Stimulated activated naive B cell treated with anti-CD40 and anti-IgM and Interleukin-4, amounts not matched to agents 10 μg/mL and 1 μg/mL and 100 μg/mL, for 72 hours (primary cell): ENCODE data around the gene GATAD1.
A peak's percentile ranks its signal among the peaks of the same experiment; 100 is the strongest.
"Not testable (repeated sequence)": the region's sequence is repeated elsewhere in the genome, so short reads cannot be mapped to it uniquely, and the experiment has no call there.

Experiments
- ATAC-seq, 2 donors: fragments of 150-1000 bp; cut with Tn5 transposase; replicated peaks; 2 replicates each; pipeline ENCODE4 v1.10.0; 2021; ENCODE audit warnings: moderate library complexity in 1 of 2
- DNase-seq: peaks from one replicate; pipeline ENCODE4 v3.0.0; 2021
- H3K27ac Mint-ChIP-seq: one replicate; pipeline ENCODE4 v1.8.0; 2022; ENCODE audit warnings: mild to moderate bottlenecking, mixed read lengths
- H3K27me3 Mint-ChIP-seq, 2 donors: one replicate each; pipeline ENCODE4 v1.8.0; 2022; ENCODE audit warnings: mixed read lengths in 2 of 2
- H3K36me3 Mint-ChIP-seq, 2 donors: one replicate each; pipeline ENCODE4 v1.8.0; 2022; ENCODE audit warnings: mixed read lengths in 2 of 2, mild to moderate bottlenecking in 1 of 2
- H3K4me1 Mint-ChIP-seq, 2 donors: one replicate each; pipeline ENCODE4 v1.8.0; 2022; ENCODE audit warnings: mixed read lengths in 2 of 2, mild to moderate bottlenecking in 1 of 2
- H3K4me3 Mint-ChIP-seq, 2 donors: one replicate each; pipeline ENCODE4 v1.8.0; 2022; ENCODE audit warnings: mild to moderate bottlenecking in 2 of 2, mixed read lengths in 2 of 2, moderate library complexity in 1 of 2
- H3K9me3 Mint-ChIP-seq, 2 donors: one replicate each; pipeline ENCODE4 v1.8.0; 2022; ENCODE audit warnings: mixed read lengths in 2 of 2, mild to moderate bottlenecking in 1 of 2

The GATAD1 gene

DNA sequence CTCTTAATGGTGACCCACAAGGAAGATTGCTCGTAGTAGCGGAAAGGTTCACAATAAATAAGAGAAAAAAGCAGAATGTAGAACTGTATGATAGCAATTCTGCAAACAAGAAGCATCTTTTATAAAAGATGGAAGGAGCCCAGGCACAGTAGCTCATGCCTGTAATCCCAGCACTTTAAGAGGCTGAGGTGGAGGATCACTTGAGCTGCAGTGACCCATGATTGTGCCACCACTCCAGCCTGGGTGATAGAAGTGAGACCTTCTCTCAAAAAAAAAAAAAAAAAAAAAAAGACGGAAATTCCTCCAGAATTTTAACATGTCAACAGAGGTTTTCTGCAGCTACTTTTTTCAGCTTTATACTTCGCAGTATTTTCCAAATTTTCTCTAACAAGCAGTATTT is 13.2 kb downstream of the GATAD1 start:
- DNase-seq: no peak
- H3K4me1 Mint-ChIP-seq: no peaks in the 10 kb centered on the region
- H3K4me3 Mint-ChIP-seq: no peak overlapping the region
- no peak overlapping the region for H3K27ac Mint-ChIP-seq
- no peaks in the 10 kb centered on the region for H3K27me3 Mint-ChIP-seq
- peaks cover 12 to 24% of the 10 kb centered on the region in 2 donors for H3K36me3 Mint-ChIP-seq
- ATAC-seq: no peak
- no peaks in the 10 kb centered on the region for H3K9me3 Mint-ChIP-seq

DNA sequence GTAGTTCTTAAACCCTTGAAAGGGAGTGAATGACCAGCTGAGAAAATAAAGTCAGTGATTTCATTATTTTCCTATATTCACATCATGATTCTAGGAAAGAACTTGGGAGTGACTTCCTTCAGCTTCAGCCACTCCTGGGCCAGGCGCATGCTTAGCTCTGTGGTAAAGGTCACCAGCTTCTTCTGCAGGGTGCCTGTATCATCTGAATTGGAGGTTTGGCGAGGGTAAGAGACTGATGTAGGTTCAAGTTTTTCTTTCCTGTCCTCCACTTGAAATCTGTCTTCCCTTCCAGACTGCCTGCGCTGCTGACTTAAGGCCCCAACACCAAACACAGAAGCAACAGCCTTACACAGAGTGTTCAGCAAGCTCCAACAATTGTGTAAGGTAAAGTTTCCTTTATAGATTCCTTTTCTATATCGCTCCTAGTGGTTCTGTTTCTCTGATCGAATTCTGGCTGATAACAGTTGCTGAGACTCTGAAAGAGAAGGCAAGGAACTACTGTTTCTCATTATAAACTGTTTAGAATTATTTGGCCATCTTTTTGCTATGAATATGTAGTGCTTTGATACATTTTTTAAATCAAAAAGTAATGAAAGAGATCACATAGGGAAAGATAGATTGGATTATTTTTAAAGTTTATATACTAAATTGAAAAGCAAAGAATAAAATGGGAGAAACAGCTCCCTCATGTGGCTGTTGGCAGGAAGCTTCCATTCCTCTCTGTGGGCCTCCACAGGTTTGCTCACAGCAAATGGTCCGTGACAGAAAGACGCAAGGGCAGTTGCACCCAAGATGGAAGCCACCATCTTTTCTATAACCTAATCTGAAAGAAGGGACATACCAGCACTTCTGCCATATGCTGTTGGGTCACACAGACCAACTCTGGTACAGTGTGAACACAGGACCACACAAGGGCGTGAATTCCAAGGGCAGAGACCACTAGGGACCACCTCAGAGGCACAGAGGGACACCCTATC is 14.0 kb downstream of the GATAD1 start:
- ATAC-seq: peak; percentile 66 to 74
- no peak overlapping the region for H3K4me3 Mint-ChIP-seq
- H3K27ac Mint-ChIP-seq: no peak overlapping the region
- H3K9me3 Mint-ChIP-seq: no peaks in the 10 kb centered on the region
- no peaks in the 10 kb centered on the region for H3K4me1 Mint-ChIP-seq
- no peak for DNase-seq
- no peaks in the 10 kb centered on the region for H3K27me3 Mint-ChIP-seq
- H3K36me3 Mint-ChIP-seq: peaks cover 12 to 21% of the 10 kb centered on the region in 2 donors

DNA sequence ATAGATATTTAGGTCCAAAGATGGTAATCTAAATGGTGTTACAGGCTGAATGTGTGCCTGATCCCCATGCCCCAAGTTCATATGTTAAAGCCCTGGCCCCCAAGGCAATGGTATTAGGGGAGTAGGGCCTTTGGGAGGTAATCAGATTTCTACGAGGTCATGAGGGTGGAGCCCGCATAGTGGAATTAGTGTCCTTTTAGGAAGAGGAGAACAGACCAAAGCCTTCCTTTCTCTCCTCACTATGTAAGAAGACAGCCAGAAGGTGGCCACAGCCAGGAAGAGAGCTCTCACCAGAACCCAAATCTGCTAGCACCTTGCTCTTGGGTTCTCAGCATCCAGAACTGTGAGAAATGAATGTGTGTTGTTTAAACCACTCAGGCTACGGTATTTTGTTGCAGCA is 15.3 kb downstream of the GATAD1 start:
- Mint-ChIP-seq H3K4me1 (no peaks in the 10 kb centered on the region), H3K36me3 (peaks cover 9 to 24% of the 10 kb centered on the region in 2 donors), H3K9me3 (peaks cover 0 to 2% of the 10 kb centered on the region in 2 donors), H3K4me3 (no peak overlapping the region), H3K27me3 (no peaks in the 10 kb centered on the region), H3K27ac (no peak overlapping the region)
- ATAC-seq (no peak), DNase-seq (no peak)

DNA sequence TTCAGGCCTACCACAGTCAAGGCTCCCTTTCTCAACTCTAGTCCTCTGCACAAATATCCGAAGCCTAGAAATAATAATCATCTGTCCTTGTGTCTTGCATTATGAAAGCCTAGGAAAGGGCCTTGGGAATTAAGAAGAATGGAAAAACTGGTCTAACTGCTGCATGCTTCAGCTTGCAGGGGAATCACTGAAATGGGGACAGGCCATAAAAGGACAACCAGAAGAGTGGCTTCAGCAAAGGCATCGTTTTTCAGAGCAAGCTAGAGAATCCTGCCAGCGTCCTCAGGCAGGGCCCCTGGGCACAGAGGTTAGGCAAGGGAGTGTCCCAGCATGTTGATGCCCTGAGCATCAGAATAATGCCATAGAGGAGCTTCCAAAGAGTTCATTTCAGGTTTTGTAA is 17.2 kb downstream of the GATAD1 start:
- no peak overlapping the region for H3K4me3 Mint-ChIP-seq
- ATAC-seq: no peak
- H3K27me3 Mint-ChIP-seq: no peaks in the 10 kb centered on the region
- peaks cover 20 to 42% of the 10 kb centered on the region in 2 donors for H3K36me3 Mint-ChIP-seq
- H3K27ac Mint-ChIP-seq: no peak overlapping the region
- DNase-seq: no peak
- peaks cover 4 to 8% of the 10 kb centered on the region in 2 donors for H3K9me3 Mint-ChIP-seq
- no peaks in the 10 kb centered on the region for H3K4me1 Mint-ChIP-seq

DNA sequence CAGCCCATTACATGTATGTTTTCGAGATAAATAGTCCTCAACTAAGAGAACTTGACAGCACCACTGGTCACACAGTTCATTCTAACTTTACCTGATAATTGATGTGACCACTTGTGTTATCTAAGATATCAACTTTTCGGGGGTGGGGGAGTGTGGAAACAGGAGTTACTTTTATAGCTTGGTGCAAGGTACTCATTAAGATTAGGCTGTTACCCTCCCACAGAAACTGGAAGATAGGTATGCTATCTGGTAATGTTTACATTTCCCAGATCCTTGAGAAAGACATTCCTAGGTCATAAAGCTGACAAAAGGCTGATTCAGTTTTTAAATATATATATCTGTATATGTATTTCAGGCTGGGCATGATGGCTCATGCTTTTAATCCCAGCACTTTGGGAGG is 19.4 kb downstream of the GATAD1 start:
- no peak overlapping the region for H3K4me3 Mint-ChIP-seq
- peaks cover 27 to 43% of the 10 kb centered on the region in 2 donors for H3K36me3 Mint-ChIP-seq
- DNase-seq (no peak), ATAC-seq (no peak)
- H3K27ac Mint-ChIP-seq: no peak overlapping the region
- peaks cover 4 to 8% of the 10 kb centered on the region in 2 donors for H3K9me3 Mint-ChIP-seq
- no peaks in the 10 kb centered on the region for H3K27me3 Mint-ChIP-seq
- H3K4me1 Mint-ChIP-seq: no peaks in the 10 kb centered on the region

DNA sequence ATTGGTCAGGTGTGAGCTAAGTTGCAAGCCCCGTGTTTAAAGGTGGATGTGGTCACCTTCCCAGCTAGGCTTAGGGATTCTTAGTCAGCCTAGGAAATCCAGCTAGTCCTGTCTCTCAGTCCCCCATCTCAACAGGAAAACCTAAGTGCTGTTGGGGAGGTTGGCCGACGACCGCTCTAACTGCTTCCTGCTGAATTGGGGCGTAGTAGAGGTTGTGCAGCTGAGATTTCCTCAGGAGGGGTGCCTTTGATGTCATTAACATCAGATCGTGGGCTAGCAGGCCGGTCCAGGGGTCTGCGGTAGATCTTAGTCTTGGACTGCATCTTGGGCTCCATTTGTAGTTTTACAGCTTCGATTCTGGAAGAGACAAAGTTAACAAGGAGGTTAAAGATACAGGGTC is 21.3 kb downstream of the GATAD1 start:
- ATAC-seq, H3K9me3 Mint-ChIP-seq, H3K27ac Mint-ChIP-seq, DNase-seq, H3K4me1 Mint-ChIP-seq, H3K27me3 Mint-ChIP-seq, H3K4me3 Mint-ChIP-seq: not testable (repeated sequence)
- H3K36me3 Mint-ChIP-seq: peaks cover 29 to 41% of the 10 kb centered on the region in 2 donors

DNA sequence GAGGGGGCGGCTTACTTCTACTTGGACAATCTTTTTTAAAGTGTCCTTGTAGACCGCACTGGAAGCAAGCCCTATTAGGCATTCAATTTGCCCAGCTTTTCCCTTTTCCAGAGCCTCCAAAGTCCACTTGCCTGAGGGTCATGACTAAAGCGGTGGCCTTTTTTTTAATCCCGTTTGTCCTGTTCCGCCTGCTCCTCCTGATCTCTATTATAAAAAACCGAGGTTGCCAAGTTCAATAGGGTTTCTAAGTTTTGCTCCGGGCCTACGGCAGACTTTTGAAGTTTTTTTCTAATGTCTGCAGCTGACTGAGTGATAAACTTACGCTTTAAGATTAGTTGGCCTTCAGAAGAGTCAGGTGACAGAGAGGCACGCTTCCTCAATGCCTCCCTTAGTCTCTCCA is 26.7 kb downstream of the GATAD1 start:
- peaks cover 31 to 32% of the 10 kb centered on the region in 2 donors for H3K36me3 Mint-ChIP-seq
- ATAC-seq, H3K9me3 Mint-ChIP-seq, H3K27ac Mint-ChIP-seq, DNase-seq, H3K27me3 Mint-ChIP-seq, H3K4me3 Mint-ChIP-seq, H3K4me1 Mint-ChIP-seq: not testable (repeated sequence)

DNA sequence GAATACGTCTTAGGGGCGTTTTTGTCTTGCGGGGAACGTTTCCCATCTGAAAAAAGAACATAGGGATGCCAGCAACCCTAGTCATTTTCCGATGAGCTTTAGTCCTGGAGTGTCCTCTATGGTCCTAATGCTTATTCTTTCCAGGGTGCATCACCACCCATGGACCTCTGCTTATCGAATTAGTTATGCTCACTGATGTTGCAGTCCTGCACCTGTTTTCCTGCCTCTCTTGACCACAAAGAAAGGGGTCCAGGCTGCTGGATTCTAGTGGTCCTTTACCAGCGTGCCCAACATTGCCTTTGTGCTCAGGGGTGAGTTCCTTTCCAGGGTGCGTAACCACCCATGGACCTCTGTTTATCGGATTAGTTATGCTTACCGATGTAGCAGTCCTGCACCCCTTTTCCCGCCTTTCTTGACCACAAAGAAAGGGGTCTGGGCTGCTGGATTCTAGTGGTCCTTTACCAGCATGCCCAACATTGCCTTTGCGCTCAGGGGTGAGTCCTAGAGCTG is 28.0 kb downstream of the GATAD1 start:
- not testable (repeated sequence) for H3K9me3 Mint-ChIP-seq, H3K27ac Mint-ChIP-seq, H3K27me3 Mint-ChIP-seq, H3K4me1 Mint-ChIP-seq, DNase-seq, ATAC-seq, H3K4me3 Mint-ChIP-seq
- H3K36me3 Mint-ChIP-seq: peaks cover 18 to 24% of the 10 kb centered on the region in 2 donors

DNA sequence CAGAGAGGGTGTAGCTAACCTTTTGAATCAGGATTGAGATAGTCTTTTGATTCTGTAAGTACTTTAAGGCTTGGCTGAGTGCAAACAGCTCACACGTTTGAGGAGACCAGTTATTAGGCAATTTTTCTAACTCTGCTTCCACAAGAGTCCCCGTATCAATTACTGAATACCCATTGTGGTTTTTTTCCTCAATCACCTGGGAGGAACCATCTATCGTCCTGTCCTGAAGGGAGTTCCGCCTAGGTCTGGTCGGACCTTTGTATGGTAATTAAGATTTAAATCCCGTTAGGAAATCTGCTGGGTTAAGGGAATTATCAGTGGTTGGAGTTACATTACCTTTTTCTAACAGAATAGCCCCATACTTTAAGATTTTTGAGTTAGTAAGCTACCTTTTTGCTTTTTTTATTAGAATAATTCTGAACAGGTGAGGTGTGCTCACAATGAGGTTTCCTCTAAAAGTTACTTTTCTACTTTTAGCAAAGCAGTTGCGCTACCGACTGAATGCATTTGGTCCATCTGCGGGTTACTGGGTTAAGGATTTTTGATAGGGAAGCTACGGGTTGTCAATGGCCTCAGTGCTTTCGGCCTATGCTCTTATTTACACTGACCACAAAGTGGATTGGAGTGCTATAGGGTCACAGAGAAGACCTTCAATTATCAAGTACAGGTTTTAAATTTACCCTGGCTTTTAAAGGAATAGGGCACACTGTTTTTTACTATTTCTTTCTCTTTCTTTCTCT is 28.7 kb downstream of the GATAD1 start:
- not testable (repeated sequence) for H3K27me3 Mint-ChIP-seq, ATAC-seq, DNase-seq, H3K9me3 Mint-ChIP-seq, H3K4me1 Mint-ChIP-seq, H3K4me3 Mint-ChIP-seq, H3K27ac Mint-ChIP-seq
- peaks cover 18 to 21% of the 10 kb centered on the region in 2 donors for H3K36me3 Mint-ChIP-seq

DNA sequence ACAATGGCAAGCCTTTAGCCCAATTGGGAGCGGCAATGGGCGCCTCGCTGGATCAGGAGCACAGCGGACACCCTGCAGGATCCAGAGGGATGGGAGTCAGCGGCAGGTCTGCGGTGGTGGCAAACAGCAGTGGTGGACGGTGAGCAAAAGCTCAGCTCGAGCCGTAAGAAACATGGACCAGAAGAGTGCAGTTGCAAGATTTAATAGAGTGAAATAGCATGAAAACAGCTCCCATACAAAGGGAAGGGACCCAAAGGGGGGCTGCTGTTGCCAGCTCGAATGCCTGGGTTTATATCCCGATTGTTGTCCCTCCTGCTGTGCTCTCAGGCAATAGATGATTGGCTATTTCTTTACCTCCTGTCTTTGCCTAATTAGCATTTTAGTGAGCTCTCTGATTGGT is 30.4 kb downstream of the GATAD1 start, which contains the start of gene ERVW-1:
TSS of gene ERVW-1 (minus strand) at position 266 of the 400 bp plus-strand sequence. CDS start 7,565 bp downstream, outside the sequence.
- H3K27ac Mint-ChIP-seq, H3K9me3 Mint-ChIP-seq, H3K4me3 Mint-ChIP-seq, ATAC-seq, H3K4me1 Mint-ChIP-seq, H3K27me3 Mint-ChIP-seq, DNase-seq: not testable (repeated sequence)
- H3K36me3 Mint-ChIP-seq: peaks cover 12 to 17% of the 10 kb centered on the region in 2 donors

DNA sequence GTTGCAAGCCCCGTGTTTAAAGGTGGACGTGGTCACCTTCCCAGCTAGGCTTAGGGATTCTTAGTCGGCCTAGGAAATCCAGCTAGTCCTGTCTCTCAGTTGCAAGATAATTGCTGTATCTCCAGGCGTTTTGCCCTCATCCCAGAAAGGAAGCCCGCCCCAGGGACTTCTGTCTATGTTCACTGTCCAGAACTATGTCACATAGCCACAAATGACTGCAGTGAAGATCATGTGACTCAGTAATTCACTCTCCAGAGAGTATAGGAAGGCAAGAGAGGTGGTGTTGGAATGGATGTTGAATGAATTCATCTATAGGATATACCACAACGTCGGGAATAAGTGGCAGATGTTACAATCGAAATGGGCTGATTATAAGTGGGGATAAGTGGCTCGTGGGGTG is 30.8 kb downstream of the GATAD1 start:
- H3K9me3 Mint-ChIP-seq: no peaks in the 10 kb centered on the region

DNA sequence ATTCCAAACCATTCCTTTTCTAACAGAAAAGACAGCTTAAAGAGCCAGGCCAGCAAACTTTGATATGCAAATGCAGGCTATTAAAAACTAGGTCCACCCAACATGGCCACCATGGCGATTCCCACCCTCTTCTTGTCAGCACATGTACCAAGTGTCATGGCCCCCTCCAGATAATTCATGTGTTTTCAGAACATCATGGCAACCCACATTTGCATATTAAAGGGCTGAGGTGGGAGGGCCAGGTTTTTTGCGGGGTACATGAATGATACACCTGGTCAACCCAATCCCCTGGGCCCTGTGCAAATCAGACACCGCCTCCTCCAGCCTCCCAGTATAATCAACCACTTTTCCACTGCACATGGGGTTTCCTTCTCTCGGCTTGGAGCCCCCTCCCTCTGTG is 31.4 kb downstream of the GATAD1 start:
- Mint-ChIP-seq H3K9me3 (no peaks in the 10 kb centered on the region), H3K27me3 (no peaks in the 10 kb centered on the region), H3K36me3 (peaks cover 11 to 15% of the 10 kb centered on the region in 2 donors), H3K4me3 (no peak overlapping the region), H3K27ac (no peak overlapping the region), H3K4me1 (no peaks in the 10 kb centered on the region)
- ATAC-seq (no peak), DNase-seq (no peak)

More for the DNA sequence above, 30.8 kb downstream of the GATAD1 start:
- Mint-ChIP-seq H3K4me1 (no peaks in the 10 kb centered on the region), H3K27me3 (no peaks in the 10 kb centered on the region), H3K4me3 (no peak overlapping the region), H3K27ac (no peak overlapping the region), H3K36me3 (peaks cover 11 to 15% of the 10 kb centered on the region in 2 donors)
- DNase-seq: no peak
- no peak for ATAC-seq

DNA sequence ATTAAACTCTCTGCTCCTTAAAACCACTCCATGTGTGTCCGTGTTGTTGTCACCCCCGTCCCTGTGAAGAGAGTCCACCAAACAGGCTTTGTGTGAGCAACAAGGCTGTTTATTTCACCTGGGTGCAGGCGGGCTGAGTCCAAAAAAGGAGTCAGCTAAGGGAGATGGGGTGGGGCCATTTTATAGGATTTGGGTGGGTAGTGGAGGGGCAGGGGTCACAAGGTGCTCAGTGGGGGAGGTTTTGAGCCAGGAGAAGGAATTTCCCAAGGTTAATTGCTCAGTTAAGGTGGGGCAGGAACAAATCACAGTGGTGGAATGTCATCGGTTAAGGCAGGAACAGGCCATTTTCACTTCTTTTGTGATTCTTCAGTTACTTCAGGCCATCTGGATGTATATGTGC is 31.9 kb downstream of the GATAD1 start:
- peaks cover 11 to 15% of the 10 kb centered on the region in 2 donors for H3K36me3 Mint-ChIP-seq
- not testable (repeated sequence) for H3K9me3 Mint-ChIP-seq, H3K4me3 Mint-ChIP-seq, H3K27me3 Mint-ChIP-seq, H3K27ac Mint-ChIP-seq, H3K4me1 Mint-ChIP-seq, DNase-seq, ATAC-seq

DNA sequence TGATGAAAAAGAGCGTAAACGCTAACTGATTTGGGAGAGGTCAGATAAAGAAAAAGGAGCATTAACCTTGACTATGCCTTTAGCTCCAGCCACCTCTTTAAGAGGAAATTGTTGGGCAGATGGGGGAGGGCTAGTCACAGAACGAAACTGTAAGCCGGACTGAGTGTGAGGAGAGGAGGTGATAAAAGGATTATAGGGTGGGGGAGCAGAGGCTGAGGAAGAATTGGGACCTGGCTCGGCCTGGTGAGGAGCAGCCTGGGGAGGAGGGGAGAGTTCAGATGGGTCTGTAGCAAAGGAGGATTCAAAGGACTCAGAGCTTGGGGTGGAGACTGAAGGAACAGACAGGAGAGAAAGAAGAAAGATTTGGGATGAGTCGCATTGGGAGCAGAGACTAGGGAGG is 36.3 kb downstream of the GATAD1 start:
- H3K4me3 Mint-ChIP-seq, H3K9me3 Mint-ChIP-seq, H3K4me1 Mint-ChIP-seq, H3K27ac Mint-ChIP-seq, H3K36me3 Mint-ChIP-seq, DNase-seq, H3K27me3 Mint-ChIP-seq, ATAC-seq: not testable (repeated sequence)
